ENCODE results near the gene PLEKHG3.

DNA sequence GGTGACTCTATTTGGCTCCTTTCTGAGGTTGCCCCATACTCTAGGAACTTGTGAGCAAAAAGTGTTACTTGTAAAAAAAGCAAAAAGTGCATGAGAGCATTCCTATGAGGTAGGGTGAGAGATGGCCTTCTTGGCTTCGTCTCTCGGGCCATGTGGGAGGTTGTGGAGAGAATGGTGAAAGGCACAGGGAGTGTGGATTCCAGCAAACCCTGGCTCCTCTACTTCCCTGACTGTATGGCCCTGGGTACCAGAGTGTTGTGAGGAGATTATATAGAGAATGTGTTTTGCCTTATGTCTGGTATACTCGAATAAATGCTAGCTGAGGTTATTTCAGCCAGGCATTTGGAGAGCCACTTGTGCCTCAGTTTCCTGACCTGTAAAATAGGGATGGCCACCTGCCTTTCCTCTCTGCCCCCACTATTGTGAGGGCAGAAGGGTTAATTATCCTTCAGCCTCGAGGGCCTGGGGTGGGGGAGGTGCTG, 11.0 kb downstream of the PLEKHG3 start:
- TF ChIP-seq, protein P1, sequence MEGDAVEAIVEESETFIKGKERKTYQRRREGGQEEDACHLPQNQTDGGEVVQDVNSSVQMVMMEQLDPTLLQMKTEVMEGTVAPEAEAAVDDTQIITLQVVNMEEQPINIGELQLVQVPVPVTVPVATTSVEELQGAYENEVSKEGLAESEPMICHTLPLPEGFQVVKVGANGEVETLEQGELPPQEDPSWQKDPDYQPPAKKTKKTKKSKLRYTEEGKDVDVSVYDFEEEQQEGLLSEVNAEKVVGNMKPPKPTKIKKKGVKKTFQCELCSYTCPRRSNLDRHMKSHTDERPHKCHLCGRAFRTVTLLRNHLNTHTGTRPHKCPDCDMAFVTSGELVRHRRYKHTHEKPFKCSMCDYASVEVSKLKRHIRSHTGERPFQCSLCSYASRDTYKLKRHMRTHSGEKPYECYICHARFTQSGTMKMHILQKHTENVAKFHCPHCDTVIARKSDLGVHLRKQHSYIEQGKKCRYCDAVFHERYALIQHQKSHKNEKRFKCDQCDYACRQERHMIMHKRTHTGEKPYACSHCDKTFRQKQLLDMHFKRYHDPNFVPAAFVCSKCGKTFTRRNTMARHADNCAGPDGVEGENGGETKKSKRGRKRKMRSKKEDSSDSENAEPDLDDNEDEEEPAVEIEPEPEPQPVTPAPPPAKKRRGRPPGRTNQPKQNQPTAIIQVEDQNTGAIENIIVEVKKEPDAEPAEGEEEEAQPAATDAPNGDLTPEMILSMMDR (conservative IDR thresholded peaks at IDR 0.05; ENCODE audit: low read length), result no peak
- no peak for TF ChIP-seq EZH2phosphoT487 (IDR thresholded peaks at IDR 0.05; ENCODE audit: borderline replicate concordance)

All from Loucy (cell line).